IMR-90 (cell line): ENCODE data around the gene PYDC2.

Experiments used
- BHLHE40 ChIP-seq: fragments of 150-350 bp; IDR thresholded peaks from 2 replicates; pipeline ENCODE4 v1.6.1; 2016; ENCODE audit warnings: mild to moderate bottlenecking, low read depth, low read length
- CEBPB ChIP-seq: IDR thresholded peaks from 2 replicates; pipeline ENCODE4 v1.6.1; 2012; ENCODE audit warnings: low read depth, low read length, improper control_type of control experiment
- CHD1 ChIP-seq: IDR thresholded peaks from 2 replicates; pipeline ENCODE4 v1.6.1; 2012; ENCODE audit warnings: low read depth, low read length, improper control_type of control experiment
- MXI1 ChIP-seq: IDR thresholded peaks from 2 replicates; pipeline ENCODE4 v1.6.1; 2012; ENCODE audit warnings: low read depth, mild to moderate bottlenecking, low read length, moderate library complexity, borderline replicate concordance
- NFE2L2 ChIP-seq: fragments of 150-350 bp; IDR thresholded peaks from 2 replicates; pipeline ENCODE4 v1.6.1; 2016; ENCODE audit warnings: low read depth, mild to moderate bottlenecking, low read length
- POLR2A ChIP-seq: IDR thresholded peaks from 2 replicates; pipeline ENCODE4 v1.6.1; 2012; ENCODE audit warnings: mild to moderate bottlenecking, low read depth, low read length
- RAD21 ChIP-seq: IDR thresholded peaks from 2 replicates; pipeline ENCODE4 v1.6.1; 2012; ENCODE audit warnings: low read length, improper control_type of control experiment
- SMC3 ChIP-seq: fragments of 150-350 bp; IDR thresholded peaks from 2 replicates; pipeline ENCODE4 v1.6.1; 2016; ENCODE audit warnings: low read depth, mild to moderate bottlenecking, antibody characterized with exemption, low read length, moderate library complexity
- TF ChIP-seq, protein P1 (sequence below): conservative IDR thresholded peaks from 2 replicates; pipeline ENCODE4 v1.5.1; 2012; ENCODE audit warnings: mild to moderate bottlenecking, low read depth, low read length, improper control_type of control experiment
- TF ChIP-seq, protein P2 (sequence below): fragments of 150-350 bp; IDR thresholded peaks from 2 replicates; pipeline ENCODE4 v1.6.1; 2017; ENCODE audit warnings: mild to moderate bottlenecking, antibody characterized with exemption, low read length, low read depth

- TF ChIP-seq SMC3 (no peak), RAD21 (no peak), BHLHE40 (no peak), MXI1 (no peak), NFE2L2 (no peak), POLR2A (no peak), CHD1 (no peak), CEBPB (no peak)
- TF ChIP-seq, protein P1, sequence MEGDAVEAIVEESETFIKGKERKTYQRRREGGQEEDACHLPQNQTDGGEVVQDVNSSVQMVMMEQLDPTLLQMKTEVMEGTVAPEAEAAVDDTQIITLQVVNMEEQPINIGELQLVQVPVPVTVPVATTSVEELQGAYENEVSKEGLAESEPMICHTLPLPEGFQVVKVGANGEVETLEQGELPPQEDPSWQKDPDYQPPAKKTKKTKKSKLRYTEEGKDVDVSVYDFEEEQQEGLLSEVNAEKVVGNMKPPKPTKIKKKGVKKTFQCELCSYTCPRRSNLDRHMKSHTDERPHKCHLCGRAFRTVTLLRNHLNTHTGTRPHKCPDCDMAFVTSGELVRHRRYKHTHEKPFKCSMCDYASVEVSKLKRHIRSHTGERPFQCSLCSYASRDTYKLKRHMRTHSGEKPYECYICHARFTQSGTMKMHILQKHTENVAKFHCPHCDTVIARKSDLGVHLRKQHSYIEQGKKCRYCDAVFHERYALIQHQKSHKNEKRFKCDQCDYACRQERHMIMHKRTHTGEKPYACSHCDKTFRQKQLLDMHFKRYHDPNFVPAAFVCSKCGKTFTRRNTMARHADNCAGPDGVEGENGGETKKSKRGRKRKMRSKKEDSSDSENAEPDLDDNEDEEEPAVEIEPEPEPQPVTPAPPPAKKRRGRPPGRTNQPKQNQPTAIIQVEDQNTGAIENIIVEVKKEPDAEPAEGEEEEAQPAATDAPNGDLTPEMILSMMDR: no peak
- TF ChIP-seq, protein P2, sequence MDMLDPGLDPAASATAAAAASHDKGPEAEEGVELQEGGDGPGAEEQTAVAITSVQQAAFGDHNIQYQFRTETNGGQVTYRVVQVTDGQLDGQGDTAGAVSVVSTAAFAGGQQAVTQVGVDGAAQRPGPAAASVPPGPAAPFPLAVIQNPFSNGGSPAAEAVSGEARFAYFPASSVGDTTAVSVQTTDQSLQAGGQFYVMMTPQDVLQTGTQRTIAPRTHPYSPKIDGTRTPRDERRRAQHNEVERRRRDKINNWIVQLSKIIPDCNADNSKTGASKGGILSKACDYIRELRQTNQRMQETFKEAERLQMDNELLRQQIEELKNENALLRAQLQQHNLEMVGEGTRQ: no peak
Observed at GRCh38 chr3:191432162-191432561, 28.8 kb upstream of the PYDC2 start.
